GM19240 (cell line): ENCODE data around the gene SLC39A7.
"Not testable (repeated sequence)": the region's sequence is repeated elsewhere in the genome, so short reads cannot be mapped to it uniquely, and the experiment has no call there.

Source experiments
- DNase-seq: peaks from one replicate; pipeline ENCODE4 v3.0.0; 2011; ENCODE audit warnings: low spot score; ENCODE audit not compliant: insufficient read length

The SLC39A7 gene

DNA sequence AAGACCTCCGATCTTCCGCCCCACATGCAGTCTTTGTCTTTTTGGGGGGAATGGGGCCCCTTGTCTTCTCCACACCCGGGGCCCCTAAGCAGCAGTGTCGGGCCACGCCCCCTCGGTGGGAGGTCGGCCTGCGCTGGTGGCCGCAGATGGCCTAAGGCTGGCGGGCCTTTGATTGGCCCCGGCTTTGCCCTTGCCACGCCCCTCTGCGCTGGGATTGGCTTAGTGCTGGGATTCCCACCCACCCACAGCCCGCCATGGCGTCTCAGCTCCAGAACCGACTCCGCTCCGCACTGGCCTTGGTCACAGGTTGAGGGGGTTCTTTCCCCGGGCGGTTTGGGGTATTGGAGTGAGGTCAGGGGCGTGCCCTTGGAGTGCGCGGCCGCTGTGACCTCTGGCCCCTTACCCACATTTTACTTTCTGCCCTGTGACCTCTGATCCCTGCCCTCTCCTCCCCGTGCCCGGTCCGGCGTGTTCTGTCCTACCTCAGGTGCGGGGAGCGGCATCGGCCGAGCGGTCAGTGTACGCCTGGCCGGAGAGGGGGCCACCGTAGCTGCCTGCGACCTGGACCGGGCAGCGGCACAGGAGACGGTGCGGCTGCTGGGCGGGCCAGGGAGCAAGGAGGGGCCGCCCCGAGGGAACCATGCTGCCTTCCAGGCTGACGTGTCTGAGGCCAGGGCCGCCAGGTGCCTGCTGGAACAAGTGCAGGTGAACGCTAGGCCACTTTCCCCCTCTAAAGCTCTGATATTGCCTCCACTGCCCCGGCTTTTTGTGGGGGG is 3.9 kb downstream of the SLC39A7 start, which contains the start of gene HSD17B8:
TSS of gene HSD17B8 (plus strand) at position 241 of the 776 bp plus-strand sequence. CDS start at position 255, 14 bp downstream.
- DNase-seq = peak; percentile 95

DNA sequence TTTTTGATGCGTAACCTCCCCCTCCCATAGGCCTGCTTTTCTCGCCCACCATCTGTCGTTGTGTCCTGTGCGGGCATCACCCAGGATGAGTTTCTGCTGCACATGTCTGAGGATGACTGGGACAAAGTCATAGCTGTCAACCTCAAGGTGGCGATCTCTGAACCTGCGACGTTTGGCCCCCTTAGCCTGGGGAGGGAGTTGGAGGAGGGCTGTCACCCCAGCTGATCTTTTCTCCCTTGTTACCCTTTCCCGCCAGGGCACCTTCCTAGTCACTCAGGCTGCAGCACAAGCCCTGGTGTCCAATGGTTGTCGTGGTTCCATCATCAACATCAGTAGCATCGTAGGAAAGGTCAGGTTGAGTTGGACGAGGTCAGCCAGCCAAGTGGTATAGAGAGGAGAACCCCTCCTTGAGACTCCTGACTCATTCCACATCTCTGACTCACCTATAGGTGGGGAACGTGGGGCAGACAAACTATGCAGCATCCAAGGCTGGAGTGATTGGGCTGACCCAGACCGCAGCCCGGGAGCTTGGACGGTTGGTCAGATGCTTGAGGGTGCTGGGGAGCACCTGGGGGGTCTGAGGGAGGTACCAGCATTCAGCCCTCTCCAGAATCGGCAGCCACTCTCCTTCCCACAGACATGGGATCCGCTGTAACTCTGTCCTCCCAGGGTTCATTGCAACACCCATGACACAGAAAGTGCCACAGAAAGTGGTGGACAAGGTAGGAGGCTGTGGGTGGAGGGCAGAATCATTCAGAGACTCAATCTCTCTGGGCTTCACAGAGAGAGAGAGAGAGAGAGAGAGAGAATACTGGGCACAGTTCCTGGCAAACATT is 4.7 kb downstream of the SLC39A7 start:
- DNase-seq = no peak

DNA sequence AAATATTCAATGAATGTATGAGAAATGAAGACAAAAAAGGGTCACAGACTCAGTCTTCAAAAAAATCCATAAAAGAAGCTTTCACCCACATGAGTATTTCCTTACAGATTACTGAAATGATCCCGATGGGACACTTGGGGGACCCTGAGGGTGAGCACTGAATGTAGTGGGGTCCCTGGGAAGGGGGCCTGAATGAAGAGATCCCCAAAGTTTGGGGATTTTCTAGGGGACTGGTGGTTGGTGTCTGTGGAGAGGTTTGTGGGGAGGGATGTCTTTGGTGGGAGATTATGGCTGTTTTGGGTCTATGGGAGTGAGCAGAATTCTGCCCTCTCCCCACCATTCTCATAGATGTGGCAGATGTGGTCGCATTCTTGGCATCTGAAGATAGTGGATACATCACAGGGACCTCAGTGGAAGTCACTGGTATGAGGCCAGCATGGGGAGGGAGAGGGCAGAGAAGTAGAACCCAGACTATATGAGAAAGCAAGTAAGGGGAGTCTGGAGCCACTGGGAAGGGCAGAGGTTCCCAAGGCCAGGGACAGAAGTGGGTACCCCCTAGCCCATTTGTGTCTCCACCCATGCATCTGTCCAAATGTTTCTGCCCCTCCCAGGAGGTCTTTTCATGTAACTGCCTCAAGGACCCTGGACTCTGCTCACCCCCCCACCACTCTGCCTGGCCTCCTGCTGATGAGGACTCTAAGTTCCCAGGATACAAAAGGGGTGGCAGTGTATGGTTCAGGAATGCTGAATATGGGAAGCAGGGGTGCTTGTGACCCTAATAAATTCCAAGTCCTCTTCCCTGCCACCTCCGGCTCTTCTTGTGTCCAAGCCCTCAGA is 5.6 kb downstream of the SLC39A7 start:
- DNase-seq = no peak

DNA sequence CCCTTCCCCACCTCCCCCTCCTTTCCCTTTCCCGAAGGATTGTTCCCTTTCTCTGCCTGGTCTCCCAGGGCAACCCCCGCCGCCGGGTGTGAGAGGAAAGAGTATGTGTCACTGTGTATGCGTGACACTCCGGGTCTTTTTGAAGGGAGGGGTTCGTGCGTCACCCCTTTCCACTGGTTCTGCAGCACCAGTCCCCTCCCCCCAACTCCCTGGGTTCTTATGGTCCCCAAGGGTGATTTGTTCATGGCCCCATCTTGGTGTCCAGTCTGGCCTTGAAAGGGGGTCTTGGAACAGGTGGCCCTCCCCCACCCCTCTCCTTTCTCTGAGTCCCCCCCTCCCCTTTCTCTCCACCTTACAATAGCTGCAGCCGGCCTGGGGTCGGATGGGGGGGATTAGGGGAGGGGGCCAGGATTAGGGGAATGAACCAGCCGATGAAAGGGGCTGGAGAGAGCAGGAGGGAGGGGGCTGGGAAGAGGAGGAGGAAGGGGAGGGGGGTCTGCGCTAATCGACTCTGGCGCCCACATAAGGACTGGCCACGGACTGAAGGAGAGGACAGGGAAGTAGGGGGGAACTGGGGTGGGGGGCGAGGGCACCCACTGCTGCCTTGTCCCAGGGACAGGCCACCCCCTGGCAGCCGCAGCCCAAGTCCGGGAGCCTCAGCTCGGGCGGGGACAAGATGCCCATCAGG is 6.3 kb downstream of the SLC39A7 start:
- no peak for DNase-seq

DNA sequence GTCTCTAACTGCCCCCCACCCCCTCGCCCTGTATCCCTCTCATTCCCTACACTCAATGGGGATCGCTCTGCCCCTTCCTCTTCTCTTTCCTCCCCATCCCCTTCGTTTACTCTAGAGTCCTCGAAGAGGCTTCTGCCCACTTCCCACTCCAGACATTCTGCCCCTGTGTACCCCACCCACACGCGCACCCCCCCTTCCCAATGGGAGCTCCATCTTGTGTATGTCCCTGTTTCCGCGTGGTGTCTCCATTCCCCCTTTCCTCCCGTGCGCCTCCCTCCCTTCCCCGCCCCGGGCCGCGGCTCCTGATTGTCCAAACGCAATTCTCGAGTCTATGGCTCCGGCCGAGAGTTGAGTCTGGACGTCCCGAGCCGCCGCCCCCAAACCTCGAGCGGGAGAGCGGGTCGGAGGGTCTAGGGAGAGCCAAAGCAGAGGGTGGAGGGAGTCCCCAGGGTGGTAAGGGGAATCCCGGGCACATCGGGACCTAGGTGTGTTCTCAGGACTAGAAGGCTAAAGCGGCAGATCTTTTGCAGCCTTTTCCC is 7.0 kb downstream of the SLC39A7 start:
- no peak for DNase-seq

DNA sequence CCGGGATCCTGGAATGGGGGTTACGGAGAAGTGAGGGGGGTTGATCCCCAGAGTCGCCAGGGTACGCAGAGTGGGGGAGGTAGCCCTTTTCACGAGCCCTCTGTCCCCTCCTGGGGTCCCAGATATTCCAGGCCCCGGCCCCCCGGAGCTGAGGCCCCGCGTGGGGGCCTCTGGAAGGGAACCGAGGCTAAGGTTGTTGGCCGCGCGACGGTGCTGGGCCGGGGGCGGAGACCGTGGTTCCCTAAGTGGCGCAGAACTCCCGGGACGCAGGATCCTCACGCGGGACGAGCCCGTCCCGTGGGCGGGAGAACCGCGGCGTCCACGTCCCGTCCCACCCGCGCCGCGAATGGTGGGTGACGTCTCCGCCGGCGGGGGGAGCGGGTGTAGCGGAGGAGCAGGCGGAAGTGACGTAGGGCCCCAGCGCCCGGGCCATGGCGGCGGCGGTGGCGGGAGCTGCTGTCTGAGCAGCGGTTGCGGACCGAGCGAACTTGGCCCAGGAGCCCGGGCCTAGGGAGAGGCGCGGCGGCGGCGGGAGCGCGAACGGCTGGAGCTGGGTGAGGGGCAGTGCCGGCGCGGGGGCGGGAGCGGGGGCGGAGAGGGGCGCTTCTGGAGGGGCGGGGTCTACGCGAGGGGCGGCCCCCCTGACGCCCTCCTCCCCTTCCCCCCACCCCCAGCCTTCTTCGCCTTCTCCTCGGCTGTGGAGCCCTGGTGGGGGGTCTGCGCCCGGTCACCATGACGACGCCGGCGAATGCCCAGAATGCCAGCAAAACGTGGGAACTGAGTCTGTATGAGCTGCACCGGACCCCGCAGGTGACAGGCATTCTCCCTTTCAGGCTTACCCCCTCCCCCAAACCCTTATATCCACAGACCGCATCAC is 7.7 kb downstream of the SLC39A7 start, which contains the start of gene RING1:
TSS of gene RING1 (plus strand) at position 410 of the 877 bp plus-strand sequence. CDS start at position 733, 323 bp downstream.
- peak; percentile 79 for DNase-seq

DNA sequence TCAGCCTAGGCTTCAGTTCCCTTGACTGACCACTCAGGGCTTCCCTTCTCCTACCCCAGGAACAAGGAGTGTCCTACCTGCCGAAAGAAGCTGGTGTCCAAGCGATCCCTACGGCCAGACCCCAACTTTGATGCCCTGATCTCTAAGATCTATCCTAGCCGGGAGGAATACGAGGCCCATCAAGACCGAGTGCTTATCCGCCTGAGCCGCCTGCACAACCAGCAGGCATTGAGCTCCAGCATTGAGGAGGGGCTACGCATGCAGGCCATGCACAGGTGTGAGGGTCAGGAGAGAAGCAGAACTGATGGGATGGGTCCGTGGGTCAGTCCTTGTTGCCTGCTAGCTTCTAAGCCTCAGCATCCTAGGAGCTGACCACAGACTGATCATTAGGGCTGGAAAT is 9.2 kb downstream of the SLC39A7 start:
- no peak for DNase-seq

DNA sequence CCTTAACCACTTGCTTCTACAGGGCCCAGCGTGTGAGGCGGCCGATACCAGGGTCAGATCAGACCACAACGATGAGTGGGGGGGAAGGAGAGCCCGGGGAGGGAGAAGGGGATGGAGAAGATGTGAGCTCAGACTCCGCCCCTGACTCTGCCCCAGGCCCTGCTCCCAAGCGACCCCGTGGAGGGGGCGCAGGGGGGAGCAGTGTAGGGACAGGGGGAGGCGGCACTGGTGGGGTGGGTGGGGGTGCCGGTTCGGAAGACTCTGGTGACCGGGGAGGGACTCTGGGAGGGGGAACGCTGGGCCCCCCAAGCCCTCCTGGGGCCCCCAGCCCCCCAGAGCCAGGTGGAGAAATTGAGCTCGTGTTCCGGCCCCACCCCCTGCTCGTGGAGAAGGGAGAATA is 10.5 kb downstream of the SLC39A7 start:
- DNase-seq = no peak

DNA sequence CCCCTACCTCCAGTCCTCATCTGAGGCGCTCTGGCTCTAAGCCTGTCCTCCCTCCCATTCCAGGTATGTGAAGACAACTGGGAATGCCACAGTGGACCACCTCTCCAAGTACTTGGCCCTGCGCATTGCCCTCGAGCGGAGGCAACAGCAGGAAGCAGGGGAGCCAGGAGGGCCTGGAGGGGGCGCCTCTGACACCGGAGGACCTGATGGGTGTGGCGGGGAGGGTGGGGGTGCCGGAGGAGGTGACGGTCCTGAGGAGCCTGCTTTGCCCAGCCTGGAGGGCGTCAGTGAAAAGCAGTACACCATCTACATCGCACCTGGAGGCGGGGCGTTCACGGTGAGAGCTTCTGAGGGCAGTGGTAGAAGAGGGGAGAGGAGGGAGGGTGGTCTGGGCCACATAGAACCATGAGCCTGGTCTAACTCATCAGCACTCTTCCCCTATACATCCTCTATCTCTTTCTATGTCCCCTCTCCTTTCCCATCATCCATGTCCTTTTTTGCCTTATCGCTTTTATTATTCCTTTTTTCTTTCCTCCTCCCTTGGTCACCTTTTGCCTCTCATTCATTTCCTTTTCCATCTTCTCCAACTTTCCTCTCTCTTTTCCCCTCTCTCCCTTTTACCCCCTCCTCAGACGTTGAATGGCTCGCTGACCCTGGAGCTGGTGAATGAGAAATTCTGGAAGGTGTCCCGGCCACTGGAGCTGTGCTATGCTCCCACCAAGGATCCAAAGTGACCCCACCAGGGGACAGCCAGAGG is 11.2 kb downstream of the SLC39A7 start:
- DNase-seq = no peak

DNA sequence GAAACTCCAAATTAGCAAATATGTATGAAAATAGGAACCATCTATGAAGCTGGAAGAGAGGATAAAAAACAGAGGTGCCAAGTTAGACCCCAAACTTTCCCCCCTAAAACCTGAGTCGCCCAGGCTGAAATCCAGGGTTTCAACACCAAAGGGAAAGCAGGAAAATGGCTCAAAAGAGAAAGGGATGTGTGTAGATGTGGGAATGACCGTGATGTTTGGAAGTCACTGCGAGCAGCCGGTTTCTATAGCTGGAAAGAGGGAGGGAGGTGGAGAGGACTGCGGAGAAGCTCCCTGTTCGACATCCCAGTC is 12.1 kb downstream of the SLC39A7 start:
- DNase-seq = no peak

DNA sequence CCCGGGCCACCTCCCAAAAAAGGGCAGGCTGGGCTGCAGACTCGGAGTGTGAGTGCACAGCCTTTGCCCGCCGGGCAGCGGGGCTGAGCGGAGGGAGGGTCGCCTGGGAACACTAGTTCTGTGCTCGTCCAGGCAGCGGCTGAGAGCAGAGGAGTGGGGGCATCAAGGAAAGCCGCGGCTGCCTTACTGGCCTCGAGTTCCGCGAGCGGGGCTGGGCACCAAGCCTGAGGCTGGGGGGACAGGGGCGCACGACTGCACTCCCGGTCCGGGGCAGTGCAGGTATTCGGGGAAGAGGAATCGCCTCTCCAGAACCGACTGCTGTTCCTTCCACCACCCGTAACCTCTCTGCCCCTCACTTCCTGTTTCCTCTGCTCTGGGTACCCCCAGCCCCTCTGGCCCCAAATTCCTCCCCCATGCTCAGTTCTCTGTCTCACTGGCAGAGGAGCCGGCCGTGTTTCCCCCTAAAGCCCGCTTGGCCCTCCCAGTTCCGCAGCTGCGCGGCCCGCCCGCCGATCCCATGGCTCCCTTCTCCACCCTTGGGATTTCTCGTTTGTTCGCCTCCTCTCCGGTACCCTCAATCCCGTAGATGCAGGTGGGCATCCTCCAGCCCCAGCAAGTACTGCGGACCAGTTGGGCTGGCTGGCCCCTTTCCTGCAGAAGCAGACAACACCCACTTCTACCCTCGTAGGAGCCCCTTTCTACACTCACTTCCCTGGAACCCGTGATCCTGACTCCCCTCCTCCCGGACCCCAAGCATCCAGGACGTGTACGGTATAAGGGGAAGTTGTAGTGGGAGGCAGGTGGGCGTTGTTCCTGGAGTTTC is 12.7 kb downstream of the SLC39A7 start:
- no peak for DNase-seq

DNA sequence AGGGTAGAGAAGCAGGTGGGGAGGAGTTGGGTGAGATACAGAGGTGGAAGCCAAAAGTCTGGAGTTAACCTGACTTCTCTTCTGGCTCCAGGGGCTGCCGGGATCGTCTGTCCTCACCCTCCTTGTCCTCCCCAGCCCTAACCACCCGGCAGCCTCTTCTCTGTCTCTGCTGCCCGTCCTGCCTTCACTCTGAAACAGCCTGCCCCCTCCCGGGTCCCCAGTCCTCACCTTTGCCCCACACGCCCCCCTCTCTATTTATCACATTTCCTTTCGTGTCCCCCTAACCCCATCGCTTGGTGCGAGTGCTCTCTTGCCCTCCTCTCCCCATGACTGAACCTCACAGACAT is 13.3 kb downstream of the SLC39A7 start:
- DNase-seq = no peak

DNA sequence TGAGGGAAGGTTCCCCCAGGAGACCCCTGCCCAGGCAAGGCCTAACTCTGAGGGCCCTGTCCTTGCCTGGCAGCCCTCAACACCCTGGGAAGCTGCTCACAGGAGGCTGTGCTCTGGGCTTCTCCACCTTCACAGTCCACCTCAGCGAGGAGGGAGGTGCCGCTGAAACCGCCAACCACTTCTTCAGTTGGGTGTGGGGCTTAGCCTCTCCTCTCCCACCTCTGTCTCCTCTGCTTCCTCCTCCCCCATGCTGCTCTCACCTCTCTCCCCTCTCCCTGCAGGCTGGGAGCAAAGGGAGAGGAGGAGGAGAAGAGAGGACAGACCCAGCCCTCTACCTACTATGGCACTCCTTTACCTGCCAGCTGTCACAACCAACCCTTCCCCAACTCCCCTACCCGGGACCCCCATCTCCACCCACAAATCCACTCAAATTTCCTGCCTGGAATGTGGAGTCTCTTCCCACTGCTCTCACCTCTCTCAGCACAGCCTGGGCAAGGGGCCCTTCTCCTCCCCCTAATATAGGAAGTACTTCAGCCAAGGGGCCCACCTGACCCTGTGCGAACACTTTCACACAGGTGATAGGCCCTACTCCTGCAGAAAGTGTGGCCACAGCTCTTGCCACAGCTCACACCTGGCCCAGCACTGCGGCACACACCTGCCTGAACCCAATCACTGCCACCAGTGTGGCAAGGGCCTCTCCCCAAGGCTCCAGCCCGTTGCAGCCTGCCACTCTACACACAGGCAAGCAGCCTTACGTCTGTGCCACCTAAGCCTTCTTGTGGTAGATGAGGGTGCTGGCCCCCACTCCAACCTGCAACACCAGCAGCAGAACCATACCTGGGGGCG is 14.8 kb downstream of the SLC39A7 start:
- DNase-seq = no peak

DNA sequence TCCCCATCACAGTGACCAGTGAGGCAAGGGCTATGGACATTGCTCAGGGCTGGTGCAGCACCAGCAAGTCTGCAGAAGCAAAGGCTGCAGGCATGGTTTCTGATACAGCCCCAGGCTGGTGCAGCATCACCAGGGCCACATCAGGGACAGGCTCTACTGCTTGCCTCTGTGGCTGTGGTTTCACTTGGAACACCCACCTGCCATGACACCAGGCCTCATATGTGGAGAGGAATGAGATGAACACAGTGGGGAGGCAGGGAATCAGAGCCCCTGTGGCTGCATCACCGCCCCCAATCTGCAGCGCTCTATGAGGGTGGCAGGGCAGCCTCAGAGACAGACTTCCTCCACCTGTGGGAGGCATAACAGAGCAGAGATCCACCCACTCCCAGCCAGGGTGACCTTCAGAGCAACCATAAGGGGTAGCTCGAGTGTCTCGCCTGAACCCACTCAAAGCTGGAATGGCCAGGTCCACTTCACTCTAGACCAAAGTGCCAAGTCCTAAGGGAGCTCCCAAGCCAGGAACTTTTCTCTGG is 15.5 kb downstream of the SLC39A7 start:
- DNase-seq = no peak

DNA sequence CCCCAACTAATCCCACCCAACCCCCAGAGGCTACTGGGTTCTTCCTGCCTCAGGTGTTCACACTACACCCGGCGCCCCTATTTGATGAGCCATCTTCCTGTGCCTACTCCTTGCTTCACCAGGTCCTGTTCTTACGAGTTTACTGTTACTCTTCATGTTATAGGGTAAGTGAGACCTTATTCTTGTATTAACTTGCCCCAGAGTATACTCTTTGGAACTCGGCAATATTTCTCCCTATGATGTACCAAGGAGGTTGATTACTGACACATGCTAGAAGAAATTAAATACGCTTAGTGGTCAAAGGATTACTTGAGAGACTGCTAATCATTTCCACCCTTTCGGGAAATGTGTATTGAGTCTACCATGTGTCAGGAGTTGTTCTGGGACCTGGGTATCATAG is 16.6 kb downstream of the SLC39A7 start:
- DNase-seq = no peak

DNA sequence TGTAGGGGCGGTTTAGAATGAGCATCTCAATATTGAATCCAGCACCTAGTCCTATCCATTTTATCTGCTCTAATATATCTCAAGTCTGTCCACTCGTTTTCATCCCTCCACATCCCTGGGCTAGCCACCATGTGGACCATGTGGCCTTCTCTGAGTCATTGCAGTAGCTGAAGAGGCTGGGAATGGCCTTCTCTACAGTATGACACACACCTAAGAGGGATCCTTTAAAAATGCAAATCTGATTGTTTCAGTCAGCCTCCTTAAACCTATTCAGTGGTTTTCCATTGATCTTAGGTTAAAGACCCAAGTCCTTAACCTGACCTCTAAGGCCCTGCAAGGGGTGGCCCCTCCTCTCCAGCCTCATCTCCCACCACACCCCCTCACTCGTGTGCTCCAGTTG is 17.0 kb downstream of the SLC39A7 start:
- DNase-seq = no peak

DNA sequence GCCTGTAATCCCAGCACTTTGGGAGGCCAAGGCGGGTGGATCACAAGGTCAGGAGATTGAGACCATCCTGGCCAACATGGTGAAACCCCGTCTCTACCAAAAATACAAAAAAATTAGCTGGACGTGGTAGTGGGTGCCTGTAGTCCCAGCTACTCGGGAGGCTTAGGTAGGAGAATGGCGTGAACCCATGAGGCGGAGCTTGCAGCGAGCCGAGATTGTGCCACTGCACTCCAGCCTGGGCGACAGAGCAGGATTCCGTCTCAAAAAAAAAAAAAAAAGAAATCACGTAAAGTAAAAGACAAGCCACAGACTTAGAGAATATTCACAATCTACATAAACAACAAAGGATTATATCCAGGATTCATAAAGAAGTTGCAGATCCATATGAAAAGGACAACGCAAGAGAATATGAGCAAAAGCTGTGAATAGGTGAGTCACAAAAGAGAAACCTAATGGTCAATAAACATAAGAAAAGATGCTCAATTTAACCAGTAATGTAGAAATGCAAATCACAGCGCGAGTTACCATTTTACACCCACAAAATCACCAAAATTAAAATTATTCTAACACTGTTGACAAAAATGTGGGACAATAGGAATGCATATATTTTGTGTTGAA is 25.9 kb downstream of the SLC39A7 start:
- DNase-seq = not testable (repeated sequence)
